Keratinocyte (primary cell): ENCODE measurements around the gene PRDX2. TPM values are rescaled to one million over a fixed set of nuclear protein-coding genes. Genes with fewer than 3 reads are reported as not detected.

Source experiments
- DNase-seq: peaks from one replicate; pipeline ENCODE4 v3.0.0-alpha.2; 2011; ENCODE audit warnings: low read depth, missing footprints, low spot score
- FAIRE-seq: peaks from 2 replicates; lab custom pipeline; 2011; peaks lifted over from hg19 to GRCh38; lab: Jason Lieb, UNC
- H2AFZ ChIP-seq: 2 replicates; pipeline ENCODE4 v1.6.0; 2012; ENCODE audit warnings: low read length, control low read depth, inconsistent platforms; ENCODE audit not compliant: control insufficient read depth
- H3K27ac ChIP-seq: 2 replicates; pipeline ENCODE4 v1.5.1; 2011; ENCODE audit warnings: low read length; ENCODE audit not compliant: control insufficient read depth, insufficient read depth
- H3K27me3 ChIP-seq: 3 replicates; pipeline ENCODE4 v1.6.0; 2011; ENCODE audit warnings: low read length; ENCODE audit not compliant: control insufficient read depth, insufficient read depth; ENCODE audit errors: extremely low read depth
- H3K36me3 ChIP-seq, 2 experiments: 2 replicates in 1 of 2; 3 replicates in 1 of 2; pipeline ENCODE4 v1.5.1; 2011; ENCODE audit warnings: low read length in 2 of 2, mild to moderate bottlenecking in 1 of 2; ENCODE audit not compliant: control insufficient read depth in 2 of 2, insufficient read depth in 2 of 2; ENCODE audit errors: extremely low read depth in 1 of 2
- H3K4me1 ChIP-seq: 3 replicates; pipeline ENCODE4 v1.5.1; 2011; ENCODE audit warnings: low read length; ENCODE audit not compliant: control insufficient read depth, insufficient read depth; ENCODE audit errors: extremely low read depth
- H3K4me2 ChIP-seq: 3 replicates; pipeline ENCODE4 v1.6.0; 2011; ENCODE audit warnings: low read depth, low read length; ENCODE audit not compliant: control insufficient read depth, insufficient read depth; ENCODE audit errors: extremely low read depth
- H3K4me3 ChIP-seq, 3 experiments: fragments of 200-600 bp in 1 of 3; sonication (generic) in 1 of 3; 2 replicates in 2 of 3; 3 replicates in 1 of 3; pipeline ENCODE4 v1.5.1; 2011 to 2016; ENCODE audit warnings: low read length in 3 of 3, mild to moderate bottlenecking in 3 of 3, control low read depth in 2 of 3, inconsistent platforms in 1 of 3, low read depth in 1 of 3, mixed read lengths in 1 of 3, mixed run types in 1 of 3, moderate library complexity in 1 of 3; ENCODE audit not compliant: control insufficient read depth in 2 of 3, insufficient read depth in 2 of 3; ENCODE audit errors: extremely low read depth in 1 of 3
- H3K79me2 ChIP-seq: 2 replicates; pipeline ENCODE4 v1.6.0; 2012; ENCODE audit warnings: low read length; ENCODE audit not compliant: control insufficient read depth, insufficient read depth
- H3K9ac ChIP-seq: 3 replicates; pipeline ENCODE4 v1.6.0; 2011; ENCODE audit warnings: low read length; ENCODE audit not compliant: control insufficient read depth, insufficient read depth; ENCODE audit errors: extremely low read depth
- H3K9me1 ChIP-seq: 3 replicates; pipeline ENCODE4 v1.6.0; 2011; ENCODE audit warnings: low read length; ENCODE audit not compliant: control insufficient read depth, insufficient read depth; ENCODE audit errors: extremely low read depth
- H3K9me3 ChIP-seq: 2 replicates; pipeline ENCODE4 v1.5.1; 2012; ENCODE audit warnings: low read depth, low read length; ENCODE audit not compliant: control insufficient read depth
- H4K20me1 ChIP-seq: 3 replicates; pipeline ENCODE4 v1.6.0; 2011; ENCODE audit warnings: low read length; ENCODE audit not compliant: control insufficient read depth, insufficient read depth; ENCODE audit errors: extremely low read depth
- CTCF ChIP-seq, 3 experiments: IDR thresholded peaks in 1 of 3; conservative IDR thresholded peaks in 1 of 3; optimal IDR thresholded peaks in 1 of 3; 2 replicates in 2 of 3; 3 replicates in 1 of 3; pipeline versions ENCODE3 to v1.5.1; 2011; ENCODE audit warnings: low read length in 3 of 3, mild to moderate bottlenecking in 3 of 3, moderate library complexity in 2 of 3, control low read depth in 1 of 3, inconsistent platforms in 1 of 3; ENCODE audit not compliant: insufficient read depth in 2 of 3; ENCODE audit errors: extremely low read depth in 1 of 3
- EZH2 ChIP-seq: IDR thresholded peaks from one replicate; pipeline ENCODE4 v1.6.1; 2012; ENCODE audit warnings: inconsistent platforms, mild to moderate bottlenecking, low read length, moderate library complexity
- dilution Hi-C: fragments of 300-500 bp; cut with MboI; formaldehyde crosslinking; loops from one replicate; pipeline ENCODE4 v1.7.0; 2020; ENCODE audit warnings: low sequenced_read_pairs; ENCODE audit not compliant: extremely low pct_ligation_motif_present
- polyA plus RNA-seq, 5 experiments: library from polyadenylated mRNA; depleted of rRNA in 3 of 5; stranded (reverse) in 3 of 5; stranded (forward) in 1 of 5; unstranded in 1 of 5; fragments of >200 nt; gene quantifications; 1 replicate in 1 of 5; 2 replicates in 3 of 5; 3 replicates in 1 of 5; pipeline versions ENCODE4 v1.2.1 to v1.2.3, GENCODE V29; 2011 to 2012; ENCODE audit warnings: missing spikeins in 2 of 5, low read depth in 1 of 5, low replicate concordance in 1 of 5

PRDX2 gene
- polyA plus RNA-seq, 1 donor (not counting 4 experiments of a cell fraction or from before 2014, with no cell fraction given), result 154 TPM

DNA sequence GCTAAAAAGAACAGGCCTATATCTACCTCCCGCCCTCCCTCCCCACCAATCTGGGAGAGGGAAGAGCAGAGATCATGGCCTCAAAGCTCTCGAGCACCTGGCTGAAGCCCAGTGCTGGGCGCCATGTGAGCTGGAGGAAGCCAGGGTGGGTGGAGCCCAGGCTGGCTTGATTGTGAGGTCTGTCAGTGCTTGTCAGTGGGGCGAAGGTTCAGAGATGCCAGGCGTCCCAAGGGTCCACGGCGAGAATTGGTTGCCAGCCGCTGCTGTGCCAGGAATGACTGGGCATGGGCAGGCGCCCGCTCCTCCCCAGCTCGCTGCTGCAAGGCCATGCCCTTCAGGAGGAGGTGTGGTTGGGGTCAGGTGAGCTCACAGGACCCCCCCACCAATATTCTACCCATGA lies 38.5 kb downstream of the PRDX2 start:
- Histone ChIP-seq H3K4me3 (no peak overlapping the region), H4K20me1 (peaks cover 3% of the 10 kb centered on the region), H3K27ac (no peak overlapping the region), H3K9me3 (no peaks in the 10 kb centered on the region), H2AFZ (no peak overlapping the region), H3K4me1 (no peaks in the 10 kb centered on the region), H3K9ac (no peak overlapping the region), H3K9me1 (no peaks in the 10 kb centered on the region), H3K36me3 (peaks cover 7 to 28% of the 10 kb centered on the region in 2 experiments), H3K27me3 (no peaks in the 10 kb centered on the region), H3K79me2 (no peaks in the 10 kb centered on the region), H3K4me2 (no peak overlapping the region)
- dilution Hi-C loops, result no loop called here
- DNase-seq (no peak), FAIRE-seq (no peak)
- TF ChIP-seq EZH2 (no peak), CTCF (optimal IDR thresholded peaks at IDR 0.05 in 1 of 3, IDR thresholded peaks at IDR 0.05 in 1 of 3, conservative IDR thresholded peaks at IDR 0.05 in 1 of 3; ENCODE audit: extremely low read depth in 1 of 3, insufficient read depth in 2 of 3, low read length in 3 of 3) (no peak)

- Histone ChIP-seq H3K4me3 (no peak overlapping the region), H2AFZ (no peak overlapping the region), H3K9me1 (no peaks in the 10 kb centered on the region), H3K9me3 (no peaks in the 10 kb centered on the region), H3K27ac (no peak overlapping the region), H3K9ac (no peak overlapping the region), H4K20me1 (no peaks in the 10 kb centered on the region), H3K4me1 (no peaks in the 10 kb centered on the region), H3K4me2 (no peak overlapping the region), H3K27me3 (no peaks in the 10 kb centered on the region), H3K79me2 (no peaks in the 10 kb centered on the region), H3K36me3 (peaks cover 7 to 12% of the 10 kb centered on the region in 2 experiments)
- dilution Hi-C loops, result no loop called here
- DNase-seq, result no peak
- no peak for FAIRE-seq
- TF ChIP-seq CTCF (optimal IDR thresholded peaks at IDR 0.05 in 1 of 3, IDR thresholded peaks at IDR 0.05 in 1 of 3, conservative IDR thresholded peaks at IDR 0.05 in 1 of 3; ENCODE audit: extremely low read depth in 1 of 3, insufficient read depth in 2 of 3, low read length in 3 of 3) (no peak), EZH2 (no peak)
Observed at GRCh38 chr19:12759686-12760085, 41.9 kb downstream of the PRDX2 start.
